ENCODE results near the gene TAF1C. TPM values are rescaled to one million over a fixed set of nuclear protein-coding genes. Genes with fewer than 3 reads are reported as not detected.

Gene TAF1C
- total RNA-seq, 1 experiment from 2014 or later = 89.7 TPM

GRCh38 chr16:84212631-84213030, 25.8 kb upstream of the TAF1C start:
- ChIA-PET CTCF (interaction anchor here (0.7 kb wide), 1 partner anchor 217 kb away, joined by 3 read pairs; no protein-coding TSS in a partner anchor), POLR2A (no interaction called here)
- DNase-seq (ENCODE audit: low spot score) (no peak), ATAC-seq (no peak)
- H3K36me3 Mint-ChIP-seq = no peaks in the 10 kb centered on the region
- H3K4me1 Mint-ChIP-seq = peaks cover 4% of the 10 kb centered on the region
- H3K27ac Mint-ChIP-seq = no peak overlapping the region
- peaks cover 3% of the 10 kb centered on the region; the same call in 1 of the 2 replicates for H3K9me3 Mint-ChIP-seq
- no peak overlapping the region for H3K4me3 Mint-ChIP-seq
- no peak for TF ChIP-seq USF2 (CRISPR knock-in tag; IDR thresholded peaks at IDR 0.05)
- TF ChIP-seq NFYB (CRISPR knock-in tag; conservative IDR thresholded peaks at IDR 0.05; ENCODE audit: low read depth) = no peak
- no peak for TF ChIP-seq ZNF121 (CRISPR knock-in tag; IDR thresholded peaks at IDR 0.05)
- H3K27me3 Mint-ChIP-seq (ENCODE audit: low read depth) = no peaks in the 10 kb centered on the region

- no peak overlapping the region for H3K4me3 Mint-ChIP-seq
- no peak overlapping the region for H3K27ac Mint-ChIP-seq
- DNase-seq (ENCODE audit: low spot score) = no peak
- TF ChIP-seq PRRX2 (CRISPR knock-in tag; IDR thresholded peaks at IDR 0.05) (no peak), TCF7 (CRISPR knock-in tag; IDR thresholded peaks at IDR 0.05; ENCODE audit: low read depth) (no peak), HMGA2 (CRISPR knock-in tag; IDR thresholded peaks at IDR 0.05) (no peak), ZNF317 (CRISPR knock-in tag; IDR thresholded peaks at IDR 0.05; ENCODE audit: borderline replicate concordance, low read depth) (no peak), ZBTB43 (CRISPR knock-in tag; IDR thresholded peaks at IDR 0.05) (no peak), ARID4B (CRISPR knock-in tag; IDR thresholded peaks at IDR 0.05; ENCODE audit: borderline replicate concordance) (no peak)
- TF ChIP-seq, protein P1, sequence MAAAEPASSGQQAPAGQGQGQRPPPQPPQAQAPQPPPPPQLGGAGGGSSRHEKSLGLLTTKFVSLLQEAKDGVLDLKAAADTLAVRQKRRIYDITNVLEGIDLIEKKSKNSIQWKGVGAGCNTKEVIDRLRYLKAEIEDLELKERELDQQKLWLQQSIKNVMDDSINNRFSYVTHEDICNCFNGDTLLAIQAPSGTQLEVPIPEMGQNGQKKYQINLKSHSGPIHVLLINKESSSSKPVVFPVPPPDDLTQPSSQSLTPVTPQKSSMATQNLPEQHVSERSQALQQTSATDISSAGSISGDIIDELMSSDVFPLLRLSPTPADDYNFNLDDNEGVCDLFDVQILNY (CRISPR knock-in tag; IDR thresholded peaks at IDR 0.05) = no peak
- TF ChIP-seq, protein P2, sequence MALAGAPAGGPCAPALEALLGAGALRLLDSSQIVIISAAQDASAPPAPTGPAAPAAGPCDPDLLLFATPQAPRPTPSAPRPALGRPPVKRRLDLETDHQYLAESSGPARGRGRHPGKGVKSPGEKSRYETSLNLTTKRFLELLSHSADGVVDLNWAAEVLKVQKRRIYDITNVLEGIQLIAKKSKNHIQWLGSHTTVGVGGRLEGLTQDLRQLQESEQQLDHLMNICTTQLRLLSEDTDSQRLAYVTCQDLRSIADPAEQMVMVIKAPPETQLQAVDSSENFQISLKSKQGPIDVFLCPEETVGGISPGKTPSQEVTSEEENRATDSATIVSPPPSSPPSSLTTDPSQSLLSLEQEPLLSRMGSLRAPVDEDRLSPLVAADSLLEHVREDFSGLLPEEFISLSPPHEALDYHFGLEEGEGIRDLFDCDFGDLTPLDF (CRISPR knock-in tag; IDR thresholded peaks at IDR 0.05) = no peak
- TF ChIP-seq, protein P3, sequence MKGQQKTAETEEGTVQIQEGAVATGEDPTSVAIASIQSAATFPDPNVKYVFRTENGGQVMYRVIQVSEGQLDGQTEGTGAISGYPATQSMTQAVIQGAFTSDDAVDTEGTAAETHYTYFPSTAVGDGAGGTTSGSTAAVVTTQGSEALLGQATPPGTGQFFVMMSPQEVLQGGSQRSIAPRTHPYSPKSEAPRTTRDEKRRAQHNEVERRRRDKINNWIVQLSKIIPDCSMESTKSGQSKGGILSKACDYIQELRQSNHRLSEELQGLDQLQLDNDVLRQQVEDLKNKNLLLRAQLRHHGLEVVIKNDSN (CRISPR knock-in tag; IDR thresholded peaks at IDR 0.05) = no peak
- no peaks in the 10 kb centered on the region for H3K27me3 Mint-ChIP-seq (ENCODE audit: low read depth)
- H3K36me3 Mint-ChIP-seq = no peaks in the 10 kb centered on the region
- H3K9me3 Mint-ChIP-seq = peaks cover 3% of the 10 kb centered on the region; the same call in 1 of the 2 replicates
- CTCF ChIA-PET = interaction anchor here (0.6 to 1.2 kb wide), 2 partner anchors 24 to 25 kb away, joined by 3 to 5 read pairs; partner anchors contain the start of gene TAF1C
- peaks cover 4% of the 10 kb centered on the region for H3K4me1 Mint-ChIP-seq
- no peak for ATAC-seq
- POLR2A ChIA-PET = no interaction called here
Measured at GRCh38 chr16:84212154-84212553, 25.3 kb upstream of the TAF1C start.

GRCh38 chr16:84209989-84210388, 23.1 kb upstream of the TAF1C start:
- ATAC-seq (no peak), DNase-seq (ENCODE audit: low spot score) (no peak)
- Mint-ChIP-seq H3K4me1 (peaks cover 4% of the 10 kb centered on the region), H3K27me3 (ENCODE audit: low read depth) (no peaks in the 10 kb centered on the region), H3K36me3 (no peaks in the 10 kb centered on the region), H3K27ac (no peak overlapping the region), H3K4me3 (no peak overlapping the region), H3K9me3 (peaks cover 3% of the 10 kb centered on the region; the same call in 1 of the 2 replicates)
- POLR2A ChIA-PET = no interaction called here
- CTCF ChIA-PET = no interaction called here
- TF ChIP-seq ZNF423 (CRISPR knock-in tag; IDR thresholded peaks at IDR 0.05) = no peak
- no peak for TF ChIP-seq TP53 (CRISPR knock-in tag; IDR thresholded peaks at IDR 0.05)
- no peak for TF ChIP-seq SOX15 (CRISPR knock-in tag; IDR thresholded peaks at IDR 0.05)
- TF ChIP-seq ESRRA (CRISPR knock-in tag; IDR thresholded peaks at IDR 0.05; ENCODE audit: borderline replicate concordance) = no peak
- no peak for TF ChIP-seq FOXP1 (CRISPR knock-in tag; IDR thresholded peaks at IDR 0.05; ENCODE audit: borderline replicate concordance)
- TF ChIP-seq MYBL2 (CRISPR knock-in tag; IDR thresholded peaks at IDR 0.05) = no peak
- no peak for TF ChIP-seq HMGXB4 (CRISPR knock-in tag; IDR thresholded peaks at IDR 0.05)
- TF ChIP-seq NR3C1 (CRISPR knock-in tag; conservative IDR thresholded peaks at IDR 0.05; ENCODE audit: low read depth) = no peak
- no peak for TF ChIP-seq ZNF121 (CRISPR knock-in tag; IDR thresholded peaks at IDR 0.05)
- TF ChIP-seq MXD4 (CRISPR knock-in tag; IDR thresholded peaks at IDR 0.05; ENCODE audit: borderline replicate concordance) = no peak
